ENCODE measurements around the gene DLGAP5.

- TF ChIP-seq EZH2 (IDR thresholded peaks at IDR 0.05), result no peak
- TF ChIP-seq ZNF274 (IDR thresholded peaks at IDR 0.05; ENCODE audit: low read depth, low read length), result no peak
- no peak for TF ChIP-seq POLR2AphosphoS5 (IDR thresholded peaks at IDR 0.05; ENCODE audit: low read depth, low read length)
- no peak for TF ChIP-seq CEBPB (IDR thresholded peaks at IDR 0.05; ENCODE audit: low read depth)
- no peak for TF ChIP-seq CTCF (IDR thresholded peaks at IDR 0.05 in 2 of 3, conservative IDR thresholded peaks at IDR 0.05 in 1 of 3; ENCODE audit: borderline replicate concordance in 1 of 3, insufficient read depth in 1 of 3, low read depth in 2 of 3, low read length in 2 of 3)
- no peak for TF ChIP-seq MAX (IDR thresholded peaks at IDR 0.05)
- no peak for TF ChIP-seq REST (IDR thresholded peaks at IDR 0.05; ENCODE audit: low read depth)
Observed at GRCh38 chr14:55115460-55115859, 75.9 kb downstream of the DLGAP5 start.
